Measurements from ENCODE around the gene GPR158. TPM values are rescaled to one million over a fixed set of nuclear protein-coding genes. Genes with fewer than 3 reads are reported as not detected.

Gene GPR158
- total and polyA plus RNA-seq, 2 of the 8 experiments (the other 6 are each of a cell fraction or from before 2014, with no cell fraction given): 0.14 to 0.78 TPM

GRCh38 chr10:25444266-25444665, 269.5 kb downstream of the GPR158 start:
- no peak overlapping the region for H2BK12ac ChIP-seq (ENCODE audit: low read depth, low read length)
- peaks cover 5% of the 10 kb centered on the region; the same call in 1 of the 2 replicates for H3K23me2 ChIP-seq (ENCODE audit: low read depth, low read length)
- H3K4me3 ChIP-seq (ENCODE audit: extremely low read depth in 1 of 4, insufficient read depth in 2 of 4, low read depth in 3 of 4, low read length in 4 of 4): no peak overlapping the region
- H3K36me3 ChIP-seq (ENCODE audit: control insufficient read depth in 2 of 4, insufficient read depth in 4 of 4, low read length in 3 of 4): no peaks in the 10 kb centered on the region
- no peaks in the 10 kb centered on the region for H3K9me3 ChIP-seq (ENCODE audit: insufficient read depth in 2 of 2, low read depth in 1 of 2, low read length in 1 of 2)
- FAIRE-seq (no peak), DNase-seq (ENCODE audit: low read depth in 1 of 2, low spot score in 2 of 2) (no peak)
- no peak overlapping the region for H4K8ac ChIP-seq (ENCODE audit: extremely low read depth, insufficient read depth, low read length)
- POLR2A ChIA-PET (ENCODE audit: partially characterized antibody): interaction anchor here (0.6 kb wide), 1 partner anchor 43 kb away, joined by 5 read pairs; no protein-coding TSS in a partner anchor
- CTCF ChIA-PET (ENCODE audit: partially characterized antibody): interaction anchor here (0.7 kb wide), 1 partner anchor 112 kb away, joined by 4 read pairs; no protein-coding TSS in a partner anchor
- no peak overlapping the region for H2BK120ac ChIP-seq (replicated peaks; ENCODE audit: low read depth, low read length)
- no peak overlapping the region for H2AK5ac ChIP-seq (ENCODE audit: low read depth, low read length)
- H3K18ac ChIP-seq (ENCODE audit: extremely low read depth, low read length): no peak overlapping the region
- no peak overlapping the region for H3K4ac ChIP-seq (replicated peaks; ENCODE audit: insufficient read length, low read depth, low read length)
- H2BK5ac ChIP-seq (ENCODE audit: low read depth, low read length): 0 out of 2 replicates have a peak overlapping the region, but pooled peaks have one; percentile 32
- H3K27ac ChIP-seq (ENCODE audit: low read depth, low read length): no peak overlapping the region
- 82 to 83% methylated on average over 3 to 6 of the region's 6 CpGs for WGBS, 2 experiments (ENCODE audit: extremely low coverage in 1 of 2, insufficient coverage in 1 of 2, insufficient read length in 1 of 2, insufficient replicate concordance in 2 of 2, low coverage in 1 of 2, low lambda C conversion rate in 2 of 2, missing lambda C conversion rate in 1 of 2)
- H3K9ac ChIP-seq (replicated peaks in 1 of 4; ENCODE audit: extremely low read depth in 1 of 4, low read depth in 3 of 4, low read length in 3 of 4): no peak overlapping the region
- no peaks in the 10 kb centered on the region for H3K79me1 ChIP-seq (ENCODE audit: low read depth, low read length)
- no peak overlapping the region for H4K5ac ChIP-seq (ENCODE audit: insufficient read length, low read depth, low read length)
- H3K27me3 ChIP-seq (replicated peaks in 1 of 4; ENCODE audit: control insufficient read depth in 3 of 4, extremely low read depth in 1 of 4, insufficient read depth in 3 of 4, low read length in 3 of 4): no peaks in the 10 kb centered on the region
- H3K4me1 ChIP-seq (replicated peaks in 1 of 4; ENCODE audit: control insufficient read depth in 3 of 4, insufficient read depth in 4 of 4, low read length in 3 of 4): no peaks in the 10 kb centered on the region
- H2BK15ac ChIP-seq (ENCODE audit: low read length): no peak overlapping the region
- TF ChIP-seq EGR1 (IDR thresholded peaks at IDR 0.05; ENCODE audit: borderline replicate concordance, low read depth, low read length) (no peak), CBX5 (IDR thresholded peaks at IDR 0.05; ENCODE audit: low read depth, low read length) (no peak), FOSL1 (IDR thresholded peaks at IDR 0.05; ENCODE audit: insufficient read depth, low read depth, low read length) (no peak), CEBPB (IDR thresholded peaks at IDR 0.05; ENCODE audit: low read depth, low read length) (no peak), GTF2F1 (IDR thresholded peaks at IDR 0.05; ENCODE audit: borderline replicate concordance, low read depth, low read length) (no peak), CHD1 (IDR thresholded peaks at IDR 0.05; ENCODE audit: low read depth, low read length) (no peak), SUZ12 (IDR thresholded peaks at IDR 0.05; ENCODE audit: low read length) (no peak), CHD2 (IDR thresholded peaks at IDR 0.05; ENCODE audit: low read length) (no peak), ATF3 (IDR thresholded peaks at IDR 0.05; ENCODE audit: insufficient read depth, low read depth, low read length) (no peak), TAF1 (IDR thresholded peaks at IDR 0.05; ENCODE audit: low read depth, low read length) (no peak)
- H4K91ac ChIP-seq (replicated peaks; ENCODE audit: insufficient read length, low read length): no peak overlapping the region
- peaks cover 0 to 2% of the 10 kb centered on the region in 2 experiments for H4K20me1 ChIP-seq (replicated peaks in 1 of 2; ENCODE audit: control insufficient read depth in 1 of 2, insufficient read depth in 2 of 2, low read length in 2 of 2)
- H2BK20ac ChIP-seq (ENCODE audit: low read length): peak overlapping the region; percentile 6; the same call in 1 of the 2 replicates
- H3K56ac ChIP-seq (replicated peaks; ENCODE audit: insufficient read length, low read depth, low read length): peak overlapping the region; percentile 92
- no peaks in the 10 kb centered on the region for H3K79me2 ChIP-seq (ENCODE audit: control insufficient read depth in 1 of 2, insufficient read depth in 2 of 2, low read length in 2 of 2)
- no peak overlapping the region for H3K4me2 ChIP-seq (ENCODE audit: insufficient read depth in 1 of 2, low read depth in 2 of 2, low read length in 2 of 2)
- no peak overlapping the region for H2AFZ ChIP-seq (ENCODE audit: low read length)
- peak overlapping the region; percentile 1 for H3K23ac ChIP-seq (ENCODE audit: insufficient read length)
- no peak overlapping the region for H3K14ac ChIP-seq (ENCODE audit: insufficient read length)
